KMS-11 (cell line): ENCODE measurements around the gene KCNJ16.

Source experiments
- H2AFZ ChIP-seq: fragments of 200-600 bp; sonication (generic); 2 replicates; pipeline ENCODE4 v1.6.1; 2016; ENCODE audit warnings: antibody characterized with exemption, mixed run types, low read depth
- H3K27ac ChIP-seq: fragments of 200-600 bp; sonication (generic); 2 replicates; pipeline ENCODE4 v1.6.1; 2016; ENCODE audit warnings: mild to moderate bottlenecking, mixed run types
- H3K27me3 ChIP-seq: fragments of 200-600 bp; sonication (generic); 2 replicates; pipeline ENCODE4 v1.6.1; 2017; ENCODE audit warnings: mild to moderate bottlenecking, low read depth, mixed run types, moderate library complexity; ENCODE audit not compliant: insufficient read depth
- H3K36me3 ChIP-seq: fragments of 200-600 bp; sonication (generic); 2 replicates; pipeline ENCODE4 v1.6.1; 2017; ENCODE audit warnings: mild to moderate bottlenecking, mixed run types; ENCODE audit not compliant: insufficient read depth
- H3K4me1 ChIP-seq: fragments of 200-600 bp; sonication (generic); 2 replicates; pipeline ENCODE4 v1.6.1; 2016; ENCODE audit warnings: mild to moderate bottlenecking, low read depth, mixed run types; ENCODE audit not compliant: poor library complexity, severe bottlenecking
- H3K4me2 ChIP-seq: fragments of 200-600 bp; sonication (generic); 2 replicates; pipeline ENCODE4 v1.7.0; 2016; ENCODE audit warnings: mild to moderate bottlenecking, mixed run types
- H3K4me3 ChIP-seq: fragments of 200-600 bp; sonication (generic); IDR thresholded peaks from 2 replicates; pipeline ENCODE4 v1.6.1; 2017; ENCODE audit warnings: low read depth, low read length, mixed read lengths; ENCODE audit not compliant: insufficient read depth
- H3K79me2 ChIP-seq: fragments of 200-600 bp; sonication (generic); 2 replicates; pipeline ENCODE4 v1.6.1; 2016; ENCODE audit warnings: low read depth, mixed run types; ENCODE audit not compliant: insufficient read depth
- H3K9ac ChIP-seq: fragments of 200-600 bp; sonication (generic); 2 replicates; pipeline ENCODE4 v1.6.1; 2016; ENCODE audit warnings: mild to moderate bottlenecking, mixed run types
- H4K20me1 ChIP-seq: fragments of 200-600 bp; sonication (generic); 2 replicates; pipeline ENCODE4 v1.6.1; 2016; ENCODE audit warnings: mild to moderate bottlenecking, mixed run types; ENCODE audit not compliant: insufficient read depth
- TF ChIP-seq, protein P1 (sequence below): fragments of 200-600 bp; sonication (generic); conservative IDR thresholded peaks from 2 replicates; pipeline ENCODE4 v1.6.1; 2017; ENCODE audit warnings: low read depth, mild to moderate bottlenecking, antibody characterized with exemption, low read length, moderate library complexity, mixed read lengths

The KCNJ16 gene

DNA sequence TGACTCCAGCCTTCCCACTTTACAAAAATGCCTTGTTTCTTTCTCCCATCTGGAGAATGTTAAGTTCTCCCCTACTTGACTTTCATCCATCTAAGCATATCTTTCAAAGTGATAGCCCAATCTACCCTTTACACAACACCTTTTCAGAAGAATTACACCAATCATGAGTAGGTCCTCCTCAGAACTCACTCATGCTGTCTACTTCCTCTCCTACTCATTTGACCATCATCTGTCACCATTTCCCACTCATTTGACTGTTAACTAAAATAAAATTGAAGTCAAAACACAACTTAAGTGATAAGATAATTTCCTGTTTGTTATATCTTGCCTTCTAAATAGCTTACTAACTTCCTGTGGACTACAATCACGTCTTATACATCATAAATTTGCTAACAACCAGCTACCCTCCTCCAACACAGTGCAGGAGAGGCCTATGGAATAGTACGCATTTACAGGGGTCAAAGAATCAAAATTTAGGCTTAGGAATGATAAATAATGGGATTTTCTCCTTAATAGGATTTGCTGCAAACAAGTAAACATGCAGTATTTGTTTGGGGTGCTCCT is 16.1 kb downstream of the KCNJ16 start:
- H3K9ac ChIP-seq = no peak overlapping the region
- H3K27ac ChIP-seq = no peak overlapping the region
- H3K36me3 ChIP-seq = no peaks in the 10 kb centered on the region
- no peaks in the 10 kb centered on the region for H3K4me1 ChIP-seq
- no peaks in the 10 kb centered on the region for H3K79me2 ChIP-seq
- H2AFZ ChIP-seq = no peak overlapping the region
- no peak overlapping the region for H3K4me3 ChIP-seq
- H3K4me2 ChIP-seq = no peak overlapping the region
- TF ChIP-seq, protein P1, sequence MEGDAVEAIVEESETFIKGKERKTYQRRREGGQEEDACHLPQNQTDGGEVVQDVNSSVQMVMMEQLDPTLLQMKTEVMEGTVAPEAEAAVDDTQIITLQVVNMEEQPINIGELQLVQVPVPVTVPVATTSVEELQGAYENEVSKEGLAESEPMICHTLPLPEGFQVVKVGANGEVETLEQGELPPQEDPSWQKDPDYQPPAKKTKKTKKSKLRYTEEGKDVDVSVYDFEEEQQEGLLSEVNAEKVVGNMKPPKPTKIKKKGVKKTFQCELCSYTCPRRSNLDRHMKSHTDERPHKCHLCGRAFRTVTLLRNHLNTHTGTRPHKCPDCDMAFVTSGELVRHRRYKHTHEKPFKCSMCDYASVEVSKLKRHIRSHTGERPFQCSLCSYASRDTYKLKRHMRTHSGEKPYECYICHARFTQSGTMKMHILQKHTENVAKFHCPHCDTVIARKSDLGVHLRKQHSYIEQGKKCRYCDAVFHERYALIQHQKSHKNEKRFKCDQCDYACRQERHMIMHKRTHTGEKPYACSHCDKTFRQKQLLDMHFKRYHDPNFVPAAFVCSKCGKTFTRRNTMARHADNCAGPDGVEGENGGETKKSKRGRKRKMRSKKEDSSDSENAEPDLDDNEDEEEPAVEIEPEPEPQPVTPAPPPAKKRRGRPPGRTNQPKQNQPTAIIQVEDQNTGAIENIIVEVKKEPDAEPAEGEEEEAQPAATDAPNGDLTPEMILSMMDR = no peak
- no peaks in the 10 kb centered on the region for H3K27me3 ChIP-seq
- H4K20me1 ChIP-seq = no peaks in the 10 kb centered on the region

GRCh38 chr17:70091696-70092095 is 16.7 kb downstream of the KCNJ16 start:
- H3K79me2 ChIP-seq = no peaks in the 10 kb centered on the region
- TF ChIP-seq, protein P1 = no peak
- no peak overlapping the region for H3K27ac ChIP-seq
- H3K4me3 ChIP-seq = no peak overlapping the region
- H3K4me2 ChIP-seq = no peak overlapping the region
- H3K4me1 ChIP-seq = no peaks in the 10 kb centered on the region
- no peaks in the 10 kb centered on the region for H3K36me3 ChIP-seq
- no peaks in the 10 kb centered on the region for H4K20me1 ChIP-seq
- no peak overlapping the region for H2AFZ ChIP-seq
- H3K27me3 ChIP-seq = no peaks in the 10 kb centered on the region
- no peak overlapping the region for H3K9ac ChIP-seq

GRCh38 chr17:70093163-70093562 is 18.1 kb downstream of the KCNJ16 start:
- no peaks in the 10 kb centered on the region for H3K27me3 ChIP-seq
- no peak overlapping the region for H3K4me3 ChIP-seq
- no peaks in the 10 kb centered on the region for H4K20me1 ChIP-seq
- no peak overlapping the region for H3K9ac ChIP-seq
- H3K4me2 ChIP-seq = no peak overlapping the region
- H3K27ac ChIP-seq = no peak overlapping the region
- H3K36me3 ChIP-seq = no peaks in the 10 kb centered on the region
- no peak overlapping the region for H2AFZ ChIP-seq
- TF ChIP-seq, protein P1 = no peak
- H3K79me2 ChIP-seq = no peaks in the 10 kb centered on the region
- no peaks in the 10 kb centered on the region for H3K4me1 ChIP-seq

DNA sequence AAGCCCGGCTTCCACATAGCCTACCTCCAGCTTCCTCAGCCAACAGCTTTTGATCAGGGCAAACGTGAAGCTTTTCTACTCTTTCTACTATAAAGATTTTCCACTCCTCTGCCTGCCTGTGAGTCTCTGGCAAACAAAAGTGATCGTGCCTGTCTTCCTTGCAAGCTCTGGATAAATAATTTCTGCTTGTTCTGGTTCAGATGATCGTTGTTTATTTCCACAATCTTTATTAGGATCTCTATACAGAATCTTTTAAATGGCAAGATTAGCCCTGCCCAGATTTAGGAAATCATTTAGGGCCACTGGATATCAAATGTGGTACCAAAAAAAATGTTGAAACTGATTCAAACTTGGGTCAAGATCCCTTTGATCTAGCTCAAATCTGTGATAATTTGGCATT is 20.4 kb downstream of the KCNJ16 start:
- H4K20me1 ChIP-seq = no peaks in the 10 kb centered on the region
- no peak overlapping the region for H3K27ac ChIP-seq
- no peaks in the 10 kb centered on the region for H3K79me2 ChIP-seq
- no peak overlapping the region for H3K4me3 ChIP-seq
- no peaks in the 10 kb centered on the region for H3K36me3 ChIP-seq
- no peak overlapping the region for H3K4me2 ChIP-seq
- no peaks in the 10 kb centered on the region for H3K27me3 ChIP-seq
- H3K9ac ChIP-seq = no peak overlapping the region
- H3K4me1 ChIP-seq = no peaks in the 10 kb centered on the region
- TF ChIP-seq, protein P1 = no peak
- no peak overlapping the region for H2AFZ ChIP-seq
